ENCODE results near the gene MYPN.
A peak's percentile ranks its signal among the peaks of the same experiment; 100 is the strongest.

Gene MYPN

DNA sequence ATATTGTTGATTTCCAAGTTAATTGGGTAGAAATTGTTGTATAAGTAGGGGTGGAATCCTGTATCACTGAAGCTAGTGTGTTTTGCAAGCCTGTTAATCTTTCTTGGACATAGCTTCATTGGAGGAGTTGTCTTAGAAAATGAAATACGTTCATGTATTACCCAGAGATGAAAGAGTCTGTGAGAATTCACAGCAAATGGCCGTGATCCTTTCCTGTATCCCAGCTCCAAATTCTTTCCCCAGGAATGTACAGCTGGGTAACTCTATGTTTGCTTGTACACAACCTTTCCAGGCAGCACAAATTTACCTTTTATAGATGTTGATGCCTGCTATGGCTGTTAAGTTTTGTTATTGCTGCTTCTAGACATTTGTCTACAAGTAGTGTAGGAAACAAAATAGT lies 18.7 kb downstream of the MYPN start:
- TF ChIP-seq, protein P1, sequence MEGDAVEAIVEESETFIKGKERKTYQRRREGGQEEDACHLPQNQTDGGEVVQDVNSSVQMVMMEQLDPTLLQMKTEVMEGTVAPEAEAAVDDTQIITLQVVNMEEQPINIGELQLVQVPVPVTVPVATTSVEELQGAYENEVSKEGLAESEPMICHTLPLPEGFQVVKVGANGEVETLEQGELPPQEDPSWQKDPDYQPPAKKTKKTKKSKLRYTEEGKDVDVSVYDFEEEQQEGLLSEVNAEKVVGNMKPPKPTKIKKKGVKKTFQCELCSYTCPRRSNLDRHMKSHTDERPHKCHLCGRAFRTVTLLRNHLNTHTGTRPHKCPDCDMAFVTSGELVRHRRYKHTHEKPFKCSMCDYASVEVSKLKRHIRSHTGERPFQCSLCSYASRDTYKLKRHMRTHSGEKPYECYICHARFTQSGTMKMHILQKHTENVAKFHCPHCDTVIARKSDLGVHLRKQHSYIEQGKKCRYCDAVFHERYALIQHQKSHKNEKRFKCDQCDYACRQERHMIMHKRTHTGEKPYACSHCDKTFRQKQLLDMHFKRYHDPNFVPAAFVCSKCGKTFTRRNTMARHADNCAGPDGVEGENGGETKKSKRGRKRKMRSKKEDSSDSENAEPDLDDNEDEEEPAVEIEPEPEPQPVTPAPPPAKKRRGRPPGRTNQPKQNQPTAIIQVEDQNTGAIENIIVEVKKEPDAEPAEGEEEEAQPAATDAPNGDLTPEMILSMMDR (IDR thresholded peaks at IDR 0.05; ENCODE audit: low read length, missing control alignments): no peak
- no peak overlapping the region for H3K4me3 ChIP-seq (replicated peaks; ENCODE audit: low read depth, low read length)
- DNase-seq (ENCODE audit: low read depth): no peak

GRCh38 chr10:68132391-68132790 lies 23.1 kb downstream of the MYPN start:
- H3K4me3 ChIP-seq (replicated peaks; ENCODE audit: low read depth, low read length): no peak overlapping the region
- TF ChIP-seq, protein P1 (IDR thresholded peaks at IDR 0.05; ENCODE audit: low read length, missing control alignments): no peak
- no peak for DNase-seq (ENCODE audit: low read depth)

- no peak for DNase-seq (ENCODE audit: low read depth)
Measured at GRCh38 chr10:68133523-68133922, 24.2 kb downstream of the MYPN start.

GRCh38 chr10:68135362-68135761 lies 26.1 kb downstream of the MYPN start:
- TF ChIP-seq, protein P1 (IDR thresholded peaks at IDR 0.05; ENCODE audit: low read length, missing control alignments): no peak
- peak; percentile 45 for DNase-seq (ENCODE audit: low read depth)
- no peak overlapping the region for H3K4me3 ChIP-seq (replicated peaks; ENCODE audit: low read depth, low read length)

More at GRCh38 chr10:68133523-68133922, 24.2 kb downstream of the MYPN start:
- TF ChIP-seq, protein P1 (IDR thresholded peaks at IDR 0.05; ENCODE audit: low read length, missing control alignments): no peak
- H3K4me3 ChIP-seq (replicated peaks; ENCODE audit: low read depth, low read length): no peak overlapping the region

- TF ChIP-seq, protein P1 (IDR thresholded peaks at IDR 0.05; ENCODE audit: low read length, missing control alignments): no peak
- H3K4me3 ChIP-seq (replicated peaks; ENCODE audit: low read depth, low read length): no peak overlapping the region
Measured at GRCh38 chr10:68135922-68136792, 26.9 kb downstream of the MYPN start.

GRCh38 chr10:68137171-68137570 lies 27.9 kb downstream of the MYPN start:
- no peak overlapping the region for H3K4me3 ChIP-seq (replicated peaks; ENCODE audit: low read depth, low read length)
- TF ChIP-seq, protein P1 (IDR thresholded peaks at IDR 0.05; ENCODE audit: low read length, missing control alignments): no peak
- no peak for DNase-seq (ENCODE audit: low read depth)

More at GRCh38 chr10:68135922-68136792, 26.9 kb downstream of the MYPN start:
- DNase-seq (ENCODE audit: low read depth): peak; percentile 68

All from fibroblast of pulmonary artery (primary cell).